Activated CD8-positive, alpha-beta memory T cell treated with anti-CD3 and anti-CD28 coated beads, Interleukin-2, amount 50 U/mL, for 24 hours (primary cell): ENCODE data around the gene PHGDH.
"Not testable (repeated sequence)": the region's sequence is repeated elsewhere in the genome, so short reads cannot be mapped to it uniquely, and the experiment has no call there.

Experiments
- DNase-seq: peaks from one replicate; pipeline ENCODE4 v3.0.0-alpha.2; 2020; ENCODE audit errors: extremely low read depth

Gene PHGDH

DNA sequence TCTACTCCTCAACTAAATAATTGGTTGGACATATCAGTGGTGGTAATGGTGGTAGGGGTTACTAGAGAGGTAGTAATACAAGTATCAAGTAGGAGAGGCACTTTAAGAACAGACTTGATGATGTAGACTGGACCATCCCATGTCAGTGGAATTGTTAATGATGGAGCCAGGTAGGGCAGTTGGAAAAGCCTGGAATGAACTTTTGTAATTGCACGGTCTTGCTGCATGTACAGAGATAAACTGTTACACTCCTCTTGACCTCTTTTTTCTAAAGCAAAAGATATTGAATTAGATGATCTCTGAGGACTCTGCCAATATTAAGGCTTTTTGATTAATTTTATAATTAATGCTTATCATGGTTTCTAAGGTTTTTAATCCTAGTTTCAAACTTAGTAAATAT is 51.2 kb downstream of the PHGDH start:
- DNase-seq, result no peak

DNA sequence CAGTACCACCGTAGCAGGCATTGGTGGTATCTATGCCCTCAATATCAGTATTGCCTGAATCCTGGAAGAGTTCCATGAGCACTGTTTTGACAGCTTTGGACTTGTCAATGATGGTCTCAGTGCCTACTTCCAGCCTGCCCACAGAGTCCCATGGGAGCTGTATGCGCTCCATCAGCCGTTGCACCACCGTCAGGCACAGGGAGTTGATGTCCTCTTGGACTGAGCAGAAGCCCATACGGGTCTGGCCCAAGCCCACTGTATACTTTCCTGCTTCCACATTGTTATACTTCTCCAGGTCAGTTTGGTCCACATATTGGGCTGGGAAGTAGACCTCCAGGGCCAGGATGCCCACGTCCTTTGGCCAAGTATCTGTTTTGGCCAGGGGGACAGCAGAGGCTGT is 52.5 kb downstream of the PHGDH start:
- no peak for DNase-seq

- DNase-seq, result no peak
Observed at GRCh38 chr1:119766374-119766794, 54.6 kb downstream of the PHGDH start.

DNA sequence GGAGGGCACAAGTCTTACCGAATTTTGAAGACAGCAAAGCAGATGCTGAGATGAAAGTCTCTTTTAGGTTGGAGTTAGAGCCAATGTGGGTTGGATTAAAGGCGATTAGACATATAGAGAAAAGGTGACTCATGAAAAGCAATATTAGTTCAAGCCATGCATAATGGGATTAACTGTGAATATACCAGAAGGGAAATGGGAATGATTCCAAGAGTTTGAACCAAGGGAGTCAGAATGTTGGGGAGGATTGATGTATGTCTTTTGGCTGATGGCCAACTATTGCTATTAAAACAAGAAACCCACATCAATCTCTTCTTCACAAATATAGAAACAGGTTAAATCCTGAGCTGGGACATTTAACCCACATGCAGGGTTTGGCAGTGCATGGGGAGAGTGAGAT is 55.8 kb downstream of the PHGDH start:
- DNase-seq, result no peak

- DNase-seq, result no peak
Observed at GRCh38 chr1:119768778-119769177, 57.0 kb downstream of the PHGDH start, which contains the start of gene HMGCS2. HMGCS2 (minus strand) TSS chr1:119768905; CDS start chr1:119768844, 61 bp downstream.

DNA sequence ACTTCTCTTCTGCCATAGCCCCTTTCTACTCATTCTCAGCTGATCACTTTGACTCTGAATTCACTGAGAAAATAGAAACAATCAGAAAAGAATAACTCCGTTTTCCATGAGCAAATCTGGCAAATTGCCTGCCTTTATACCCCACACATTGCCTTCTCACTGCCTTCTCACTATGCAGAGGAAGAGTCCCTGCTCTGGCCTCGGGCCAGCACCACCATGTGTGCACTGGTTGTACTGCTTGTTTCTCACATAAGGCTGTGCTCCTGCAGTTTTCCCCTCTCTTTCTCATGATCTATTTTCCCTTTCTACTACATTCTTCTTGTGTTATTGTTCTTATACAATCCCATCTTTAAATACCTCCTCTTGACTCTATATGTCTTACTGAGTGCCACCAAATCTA is 59.3 kb downstream of the PHGDH start:
- DNase-seq, result no peak

- no peak for DNase-seq
Observed at GRCh38 chr1:119771770-119772169, 60.0 kb downstream of the PHGDH start.

- no peak for DNase-seq
Observed at GRCh38 chr1:119772298-119772697, 60.6 kb downstream of the PHGDH start.

GRCh38 chr1:119773711-119774241 is 62.0 kb downstream of the PHGDH start:
- DNase-seq, result no peak

DNA sequence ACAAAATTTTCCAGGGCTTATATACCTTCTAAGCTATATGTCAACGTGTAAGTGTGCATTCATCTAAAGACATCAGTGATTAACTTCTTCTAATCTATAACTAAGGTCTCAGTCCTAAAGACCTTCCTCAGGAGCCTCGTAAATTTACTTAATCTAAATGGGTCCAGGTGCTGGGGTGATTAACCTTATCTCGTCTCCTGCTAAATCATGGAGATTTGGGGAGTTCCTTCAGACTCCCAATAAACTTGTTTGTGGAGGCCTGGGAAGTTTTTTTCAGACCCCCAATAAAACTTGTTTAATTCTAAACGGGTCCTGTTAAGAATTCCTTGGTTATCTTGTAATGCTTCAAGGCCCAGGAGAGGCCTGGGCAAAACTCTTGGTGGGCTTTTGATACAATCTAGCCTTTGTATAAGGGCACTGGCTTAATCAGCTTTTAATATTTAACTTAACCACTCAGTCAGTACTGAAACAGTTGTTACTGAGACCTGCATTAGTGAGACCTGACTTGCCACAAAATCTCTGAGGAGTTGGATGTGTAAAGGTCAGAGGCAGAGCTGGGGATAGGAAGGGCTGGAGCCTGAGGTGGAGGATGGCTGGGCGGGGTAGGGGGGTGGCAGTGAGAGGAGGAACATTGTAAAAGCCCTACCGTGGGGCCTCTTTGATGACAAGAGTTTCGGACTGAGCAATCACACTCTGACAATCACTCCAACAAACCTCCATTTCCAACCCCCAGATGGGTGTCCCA is 63.2 kb downstream of the PHGDH start:
- no peak for DNase-seq

- DNase-seq, result no peak
Observed at GRCh38 chr1:119778359-119778758, 66.6 kb downstream of the PHGDH start.

DNA sequence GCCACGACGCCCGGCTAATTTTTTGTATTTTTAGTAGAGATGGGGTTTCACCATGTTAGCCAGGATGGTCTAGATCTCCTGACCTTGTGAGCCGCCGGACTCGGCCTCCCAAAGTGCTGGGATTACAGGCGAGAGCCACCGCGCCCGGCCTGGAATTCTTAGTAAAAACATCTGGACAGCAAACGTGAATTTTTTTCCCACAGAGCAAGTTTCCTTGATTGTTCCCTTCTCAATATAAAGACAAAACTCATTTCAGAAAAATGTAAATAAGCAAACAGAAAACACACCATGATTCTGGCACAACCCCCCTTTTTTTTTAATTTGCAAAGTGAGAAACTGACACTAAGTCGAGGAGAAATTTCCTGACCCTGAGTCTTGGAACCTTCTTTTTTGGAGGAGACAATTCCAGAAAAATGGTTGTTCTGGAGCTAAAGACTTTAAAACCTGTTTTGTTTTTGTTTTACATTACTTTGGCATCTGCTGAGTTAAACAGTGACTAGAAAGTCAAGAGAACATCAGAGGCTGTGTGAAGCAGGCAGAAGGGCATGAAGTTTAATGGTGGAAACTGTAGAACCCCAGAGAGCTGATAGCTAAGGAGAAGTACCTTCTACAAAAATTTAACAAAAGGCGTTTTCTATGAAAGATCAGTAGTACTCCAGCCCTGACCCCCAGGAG is 67.3 kb downstream of the PHGDH start:
- DNase-seq, result no peak

DNA sequence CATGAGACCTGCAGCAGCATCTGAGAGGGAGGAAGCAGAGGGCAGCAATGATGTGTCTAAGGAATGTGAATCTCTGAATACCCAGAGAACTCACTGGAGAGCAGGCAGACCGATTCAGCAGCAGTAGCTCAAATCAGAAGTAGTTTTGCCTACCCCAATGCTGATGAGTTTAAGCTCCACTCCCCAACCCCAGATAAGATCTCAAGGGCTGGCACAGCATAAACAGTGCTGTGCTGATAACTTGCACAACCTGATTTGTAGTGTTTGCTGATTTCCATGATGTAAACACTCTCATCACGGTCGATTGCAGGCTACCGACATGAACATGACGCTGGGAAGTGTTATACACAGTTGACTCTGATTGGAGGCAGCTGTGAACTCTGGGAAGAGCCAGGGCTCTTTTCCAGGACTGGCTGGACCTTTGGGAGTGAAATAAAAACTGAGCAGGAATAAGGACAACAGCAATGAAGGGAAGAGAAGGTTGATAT is 68.2 kb downstream of the PHGDH start:
- no peak for DNase-seq

DNA sequence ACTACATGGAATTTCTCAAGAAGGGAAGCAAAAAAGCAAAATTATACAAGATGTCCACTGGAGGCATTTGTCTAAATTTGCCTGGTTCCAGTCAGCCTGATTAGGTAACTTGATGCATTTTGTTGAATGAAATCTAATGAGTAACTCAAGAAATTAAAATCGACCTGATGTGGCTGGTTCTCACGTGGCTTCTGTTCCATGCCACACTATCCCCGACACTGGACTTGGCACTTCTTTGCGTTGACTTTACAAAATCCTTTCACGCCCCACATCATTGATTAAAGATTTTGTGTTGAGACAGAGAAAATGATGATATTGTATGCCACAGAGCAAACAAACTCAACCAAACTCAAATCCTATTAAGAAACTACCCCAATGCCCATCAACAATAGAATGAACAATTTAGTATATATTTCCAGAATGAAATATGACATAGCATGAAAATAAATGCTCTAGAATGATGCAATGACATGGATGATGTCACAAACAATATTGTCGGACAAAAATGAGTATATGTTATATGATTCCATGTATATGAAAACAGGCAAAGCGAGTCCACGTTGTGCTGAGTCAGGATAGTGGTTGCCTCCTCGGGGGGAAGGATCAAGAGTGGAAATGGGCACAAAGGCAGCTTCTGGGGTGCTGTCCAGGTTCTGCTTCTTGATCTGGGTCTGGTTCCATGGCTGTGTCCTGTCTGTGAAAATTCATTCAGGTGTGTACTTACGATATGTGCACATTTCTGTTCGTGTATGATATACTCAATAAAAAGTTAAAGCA is 69.9 kb downstream of the PHGDH start:
- no peak for DNase-seq

GRCh38 chr1:119782631-119783325 is 71.0 kb downstream of the PHGDH start:
- no peak for DNase-seq

GRCh38 chr1:119783354-119784185 is 71.8 kb downstream of the PHGDH start:
- DNase-seq, result no peak

DNA sequence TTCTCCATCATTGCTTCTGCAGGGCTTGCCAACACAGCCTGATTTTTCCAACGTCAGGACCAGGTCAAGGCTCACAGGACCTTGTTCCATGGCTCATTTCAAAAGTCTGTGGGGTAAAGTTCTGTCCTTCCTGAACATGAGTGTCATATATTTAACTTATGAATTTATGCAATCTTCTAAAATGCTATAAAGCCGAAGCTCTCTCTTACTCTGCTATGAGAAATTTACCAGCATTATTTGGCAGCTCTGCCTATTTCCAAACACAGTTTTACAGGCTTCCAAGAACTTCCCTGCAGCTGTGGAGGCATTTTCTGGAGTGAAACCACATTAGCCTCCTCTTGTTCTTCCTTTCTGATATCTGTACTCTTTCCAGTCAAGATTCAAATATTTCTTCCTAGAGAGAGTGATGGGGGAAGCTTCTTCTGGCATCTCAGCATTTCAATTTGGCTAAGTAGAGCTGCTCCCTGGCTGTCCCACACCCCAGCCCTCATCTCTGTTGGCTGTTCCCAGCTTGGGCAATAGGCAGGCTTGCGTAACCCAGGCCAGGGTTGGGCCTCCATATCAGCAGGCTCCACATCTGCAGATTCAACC is 72.6 kb downstream of the PHGDH start:
- no peak for DNase-seq

- not testable (repeated sequence) for DNase-seq
Observed at GRCh38 chr1:119786046-119786445, 74.3 kb downstream of the PHGDH start.

GRCh38 chr1:119786473-119787050 is 74.8 kb downstream of the PHGDH start:
- not testable (repeated sequence) for DNase-seq

DNA sequence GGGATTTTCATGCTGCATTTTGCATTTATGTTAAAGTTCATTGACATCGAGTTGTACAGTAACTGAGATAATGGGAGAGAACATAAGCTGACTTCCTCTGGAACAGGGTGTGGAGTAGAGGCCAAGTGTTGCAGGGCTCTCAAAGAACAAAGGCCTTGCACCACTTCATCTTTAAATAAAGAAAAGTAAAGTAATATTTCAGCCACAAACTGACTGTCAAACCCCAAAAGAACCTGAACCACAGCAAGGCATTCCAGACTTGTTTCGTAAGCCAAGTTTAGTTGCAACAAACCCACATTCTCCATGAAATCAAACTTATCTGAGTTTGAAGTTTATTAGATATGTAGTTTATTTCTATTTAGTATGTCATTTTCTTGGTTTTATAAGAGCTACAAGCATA is 76.0 kb downstream of the PHGDH start:
- DNase-seq, result no peak
